HCT116 (cell line): ENCODE measurements around the gene EMILIN2. TPM values are rescaled to one million over a fixed set of nuclear protein-coding genes. Genes with fewer than 3 reads are reported as not detected.

Experiments
- ATAC-seq: fragments of 200-7000 bp; cut with Tn5 transposase; 2 replicates; pipeline ENCODE4 v1.9.1; 2020; ENCODE audit warnings: mild to moderate bottlenecking, moderate library complexity
- BruUV-seq: library from RNA; stranded (reverse); fragments of 400-500 nt; replicated peaks from 2 replicates; lab custom pipeline; 2021; lab: Mats Ljungman, UMichigan
- CTCF ChIA-PET: fragments of 300-600 bp; sonication (Branson Sonifier 250); formaldehyde crosslinking; loops from one replicate; lab custom pipeline; 2021; ENCODE audit warnings: antibody characterized with exemption; lab: Charles Lee
- POLR2A ChIA-PET: fragments of 300-600, 350-600 bp; sonication (Branson Sonifier 250); formaldehyde crosslinking; loops from one replicate; lab custom pipeline; 2021; ENCODE audit warnings: antibody characterized with exemption; lab: Charles Lee
- RAD21 ChIA-PET, 2 experiments: fragments of 300-600 bp; sonication (Branson Sonifier 250); formaldehyde crosslinking; loops; one replicate each; lab custom pipeline; 2023; ENCODE audit warnings: low total read pairs in 2 of 2; ENCODE audit not compliant: uncharacterized antibody in 2 of 2, unreplicated experiment in 2 of 2, low non-redundant PET in 1 of 2; lab: Charles Lee
- DNase-seq: peaks from one replicate; pipeline ENCODE4 v3.0.0-alpha.2; 2010; ENCODE audit warnings: low read depth, low spot score
- H2AFZ ChIP-seq: fragments of 200-600 bp; shearing (Covaris generic), sonication (generic); 2 replicates; pipeline ENCODE4 v1.6.1; 2017; ENCODE audit warnings: low read depth, mixed run types, mixed read lengths, antibody characterized with exemption, low read length; ENCODE audit not compliant: poor library complexity, severe bottlenecking
- H3K27ac ChIP-seq: 2 replicates; pipeline ENCODE4 v1.5.1; 2012; ENCODE audit warnings: low read depth, low read length
- H3K27me3 ChIP-seq: fragments of 200-600 bp; sonication (generic); 2 replicates; pipeline ENCODE4 v1.6.1; 2016; ENCODE audit warnings: mixed run types, low read length, mixed read lengths; ENCODE audit not compliant: insufficient read depth
- H3K36me3 ChIP-seq, 2 experiments: fragments of 200-500 bp in 1 of 2; fragments of 200-600 bp in 1 of 2; sonication (Bioruptor generic) in 1 of 2; sonication (generic) in 1 of 2; 2 replicates each; pipeline versions ENCODE4 v1.5.1 to v1.6.1; 2014 to 2016; ENCODE audit warnings: low read length in 2 of 2, inconsistent platforms in 1 of 2, mixed read lengths in 1 of 2, mixed run types in 1 of 2; ENCODE audit not compliant: insufficient read depth in 2 of 2, control insufficient read depth in 1 of 2
- H3K4me1 ChIP-seq, 2 experiments: fragments of 200-600 bp in 1 of 2; sonication (generic) in 1 of 2; 2 replicates each; pipeline versions ENCODE4 v1.5.1 to v1.6.1; 2012 to 2017; ENCODE audit warnings: low read length in 2 of 2, inconsistent platforms in 1 of 2, mild to moderate bottlenecking in 1 of 2, mixed read lengths in 1 of 2, mixed run types in 1 of 2, moderate library complexity in 1 of 2; ENCODE audit not compliant: insufficient read depth in 2 of 2, control insufficient read depth in 1 of 2
- H3K4me2 ChIP-seq: fragments of 200-600 bp; sonication (generic); 2 replicates; pipeline ENCODE4 v1.6.1; 2017; ENCODE audit warnings: mixed run types, low read length, mixed read lengths
- H3K4me3 ChIP-seq, 2 experiments: fragments of 200-600 bp in 1 of 2; sonication (generic) in 1 of 2; replicated peaks in 1 of 2; 2 replicates each; pipeline ENCODE4 v1.5.1; 2011 to 2016; ENCODE audit warnings: low read length in 2 of 2, control low read depth in 1 of 2, low read depth in 1 of 2, mild to moderate bottlenecking in 1 of 2, mixed read lengths in 1 of 2, mixed run types in 1 of 2
- H3K79me2 ChIP-seq: fragments of 200-600 bp; sonication (generic); 2 replicates; pipeline ENCODE4 v1.6.1; 2017; ENCODE audit warnings: mild to moderate bottlenecking, mixed run types, low read length, moderate library complexity, mixed read lengths; ENCODE audit not compliant: insufficient read depth
- H3K9ac ChIP-seq: fragments of 200-600 bp; sonication (generic); 2 replicates; pipeline ENCODE4 v1.6.1; 2016; ENCODE audit warnings: low read length, mixed read lengths
- H3K9me2 ChIP-seq: fragments of 200-600 bp; sonication (generic), shearing (Covaris generic); 2 replicates; pipeline ENCODE4 v1.6.1; 2017; ENCODE audit warnings: mixed run types, mild to moderate bottlenecking, moderate library complexity; ENCODE audit not compliant: insufficient read depth
- H3K9me3 ChIP-seq, 2 experiments: fragments of 200-500 bp in 1 of 2; fragments of 200-600 bp in 1 of 2; sonication (Bioruptor generic) in 1 of 2; sonication (generic) in 1 of 2; 2 replicates each; pipeline ENCODE4 v1.6.1; 2014 to 2017; ENCODE audit warnings: low read length in 2 of 2, mixed read lengths in 2 of 2, inconsistent platforms in 1 of 2, low read depth in 1 of 2, mild to moderate bottlenecking in 1 of 2, mixed run types in 1 of 2, moderate library complexity in 1 of 2; ENCODE audit not compliant: control insufficient read depth in 1 of 2, insufficient read depth in 1 of 2
- H4K20me1 ChIP-seq: fragments of 200-600 bp; sonication (generic), shearing (Covaris generic); 2 replicates; pipeline ENCODE4 v1.6.1; 2017; ENCODE audit warnings: mixed run types, mild to moderate bottlenecking, moderate library complexity; ENCODE audit not compliant: insufficient read depth
- ATF3 ChIP-seq: IDR thresholded peaks from 2 replicates; pipeline ENCODE4 v1.6.1; 2012
- CBX3 ChIP-seq: IDR thresholded peaks from 2 replicates; pipeline ENCODE4 v1.6.1; 2012; ENCODE audit warnings: low read depth
- ELF1 ChIP-seq: IDR thresholded peaks from 2 replicates; pipeline ENCODE4 v1.6.1; 2012; ENCODE audit warnings: low read depth, borderline replicate concordance
- EZH2phosphoT487 ChIP-seq: fragments of 200-600 bp; IDR thresholded peaks from 2 replicates; pipeline ENCODE4 v1.6.1; 2018; ENCODE audit warnings: antibody characterized with exemption, borderline replicate concordance
- JUND ChIP-seq: IDR thresholded peaks from 2 replicates; pipeline ENCODE4 v1.6.1; 2012
- POLR2A ChIP-seq: IDR thresholded peaks from 2 replicates; pipeline ENCODE4 v1.7.0; 2011; ENCODE audit warnings: borderline replicate concordance; ENCODE audit not compliant: insufficient read depth, insufficient read length; ENCODE audit errors: extremely low read depth
- POLR2AphosphoS5 ChIP-seq: IDR thresholded peaks from 2 replicates; pipeline ENCODE4 v1.6.1; 2011; ENCODE audit warnings: mild to moderate bottlenecking, low read depth, low read length, moderate library complexity
- TCF7L2 ChIP-seq: IDR thresholded peaks from 2 replicates; pipeline ENCODE4 v1.7.0; 2011; ENCODE audit warnings: borderline replicate concordance, inconsistent platforms; ENCODE audit not compliant: insufficient read depth, insufficient read length; ENCODE audit errors: extremely low read depth
- ZFX ChIP-seq: fragments of 450-650 bp; IDR thresholded peaks from 2 replicates; pipeline ENCODE4 v1.6.1; 2017
- ZNF274 ChIP-seq: fragments of 200-500 bp; sonication (Bioruptor generic); IDR thresholded peaks from 2 replicates; pipeline ENCODE4 v1.6.1; 2014; ENCODE audit warnings: mild to moderate bottlenecking, low read depth, low read length, inconsistent platforms
- intact Hi-C: fragments of 100-400 bp; cut with micrococcal nuclease; formaldehyde crosslinking; loops from 2 replicates; pipeline ENCODE4 v1.10.0; 2022
- total RNA-seq: library from RNA; stranded (reverse); gene quantifications from one replicate; pipeline ENCODE4 v1.2.1, GENCODE V29; 2021; ENCODE audit not compliant: unreplicated experiment
- TF ChIP-seq, protein P1 (sequence below): IDR thresholded peaks from 2 replicates; pipeline ENCODE4 v1.6.1; 2012; ENCODE audit warnings: low read depth

The EMILIN2 gene
- total RNA-seq, 1 experiment from 2014 or later: 23.4 TPM

GRCh38 chr18:2902327-2902726 lies 55.5 kb downstream of the EMILIN2 start:
- no peak for DNase-seq
- Histone ChIP-seq H3K4me1 (peaks cover 7 to 31% of the 10 kb centered on the region in 2 experiments; a peak in 3 of 4 replicates), H3K4me3 (no peak overlapping the region), H3K36me3 (no peaks in the 10 kb centered on the region), H3K9ac (no peak overlapping the region), H4K20me1 (no peaks in the 10 kb centered on the region), H2AFZ (no peak overlapping the region), H3K79me2 (peaks cover 5% of the 10 kb centered on the region; the same call in 1 of the 2 replicates), H3K9me2 (no peaks in the 10 kb centered on the region), H3K4me2 (no peak overlapping the region), H3K27me3 (no peaks in the 10 kb centered on the region), H3K27ac (no peak overlapping the region), H3K9me3 (no peaks in the 10 kb centered on the region)
- no TSS peak for BruUV-seq
- TF ChIP-seq TCF7L2 (no peak), ATF3 (no peak), POLR2A (no peak), POLR2AphosphoS5 (no peak), CBX3 (no peak), ZFX (no peak), ELF1 (no peak), JUND (no peak), EZH2phosphoT487 (no peak), ZNF274 (no peak)
- TF ChIP-seq, protein P1, sequence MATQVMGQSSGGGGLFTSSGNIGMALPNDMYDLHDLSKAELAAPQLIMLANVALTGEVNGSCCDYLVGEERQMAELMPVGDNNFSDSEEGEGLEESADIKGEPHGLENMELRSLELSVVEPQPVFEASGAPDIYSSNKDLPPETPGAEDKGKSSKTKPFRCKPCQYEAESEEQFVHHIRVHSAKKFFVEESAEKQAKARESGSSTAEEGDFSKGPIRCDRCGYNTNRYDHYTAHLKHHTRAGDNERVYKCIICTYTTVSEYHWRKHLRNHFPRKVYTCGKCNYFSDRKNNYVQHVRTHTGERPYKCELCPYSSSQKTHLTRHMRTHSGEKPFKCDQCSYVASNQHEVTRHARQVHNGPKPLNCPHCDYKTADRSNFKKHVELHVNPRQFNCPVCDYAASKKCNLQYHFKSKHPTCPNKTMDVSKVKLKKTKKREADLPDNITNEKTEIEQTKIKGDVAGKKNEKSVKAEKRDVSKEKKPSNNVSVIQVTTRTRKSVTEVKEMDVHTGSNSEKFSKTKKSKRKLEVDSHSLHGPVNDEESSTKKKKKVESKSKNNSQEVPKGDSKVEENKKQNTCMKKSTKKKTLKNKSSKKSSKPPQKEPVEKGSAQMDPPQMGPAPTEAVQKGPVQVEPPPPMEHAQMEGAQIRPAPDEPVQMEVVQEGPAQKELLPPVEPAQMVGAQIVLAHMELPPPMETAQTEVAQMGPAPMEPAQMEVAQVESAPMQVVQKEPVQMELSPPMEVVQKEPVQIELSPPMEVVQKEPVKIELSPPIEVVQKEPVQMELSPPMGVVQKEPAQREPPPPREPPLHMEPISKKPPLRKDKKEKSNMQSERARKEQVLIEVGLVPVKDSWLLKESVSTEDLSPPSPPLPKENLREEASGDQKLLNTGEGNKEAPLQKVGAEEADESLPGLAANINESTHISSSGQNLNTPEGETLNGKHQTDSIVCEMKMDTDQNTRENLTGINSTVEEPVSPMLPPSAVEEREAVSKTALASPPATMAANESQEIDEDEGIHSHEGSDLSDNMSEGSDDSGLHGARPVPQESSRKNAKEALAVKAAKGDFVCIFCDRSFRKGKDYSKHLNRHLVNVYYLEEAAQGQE: no peak
- no peak for ATAC-seq
- intact Hi-C loops: no loop called here
- RAD21 ChIA-PET: no interaction called here
- POLR2A ChIA-PET: no interaction called here
- CTCF ChIA-PET: no interaction called here
